NOMO-1 (cell line): ENCODE data around the gene PLEKHG5.

ENCODE experiments used
- DNase-seq, 2 experiments: peaks; one replicate each; lab custom pipeline; 2025; ENCODE audit not compliant: unreplicated experiment in 2 of 2; lab: John Stamatoyannopoulos, UW

The PLEKHG5 gene

DNA sequence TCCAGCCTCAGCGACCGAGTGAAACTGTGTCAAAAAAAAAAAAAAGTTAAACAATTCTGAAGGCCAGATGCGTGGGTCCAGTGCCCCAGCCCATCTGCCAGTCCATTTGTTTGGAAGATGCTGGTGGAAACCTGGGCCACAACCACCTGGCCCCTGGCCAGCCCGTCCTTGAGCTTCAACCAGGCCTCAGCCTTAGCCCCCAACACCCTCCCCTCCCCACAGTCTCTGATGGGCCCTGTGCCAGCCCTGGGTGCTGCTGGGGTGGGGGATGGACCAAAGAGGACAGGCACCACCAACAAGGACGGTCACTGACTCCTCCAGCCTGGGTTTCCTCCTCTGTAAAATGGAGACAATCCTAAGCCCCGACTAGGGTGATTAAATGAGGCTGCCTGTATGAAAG, 19.6 kb upstream of the PLEKHG5 start:
- DNase-seq = no peak

DNA sequence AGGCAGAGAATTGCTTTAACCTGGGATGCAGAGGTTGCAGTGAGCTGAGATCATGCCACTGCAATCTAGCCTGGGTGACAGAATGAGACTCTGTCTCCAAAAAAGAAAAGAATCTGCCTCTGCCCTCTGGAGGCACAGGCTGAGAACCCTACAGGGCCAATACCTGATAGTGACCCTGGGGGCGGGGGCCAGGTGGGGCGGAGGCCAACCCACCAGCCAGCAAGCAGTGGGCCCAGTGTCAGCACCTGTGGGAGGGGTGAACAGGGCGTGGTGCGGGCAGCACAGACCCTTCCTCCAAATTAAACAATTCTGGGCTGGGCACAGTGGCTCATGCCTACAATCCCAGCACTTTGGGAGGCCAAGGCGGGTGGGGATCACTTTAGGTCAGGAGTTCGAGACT, 19.0 kb upstream of the PLEKHG5 start:
- no peak for DNase-seq

DNA sequence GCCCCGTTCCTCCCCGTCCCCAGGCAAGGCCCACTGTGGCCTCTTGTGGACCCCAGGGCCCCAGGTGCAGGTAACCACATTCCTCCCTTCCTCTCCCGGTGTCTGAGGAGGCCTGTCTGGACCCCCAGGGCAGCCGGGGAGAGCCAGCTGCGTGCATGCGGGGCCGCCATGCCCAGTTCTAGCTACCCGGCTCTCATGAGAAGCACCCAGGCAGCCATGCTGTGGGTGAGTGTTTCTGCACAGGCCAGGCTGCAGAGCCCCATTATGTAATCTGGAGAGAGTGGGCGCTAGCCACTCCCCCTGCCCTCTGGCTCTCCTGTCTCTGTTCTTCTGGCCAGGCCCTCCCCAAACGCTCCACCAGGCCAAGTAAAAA, 18.4 kb upstream of the PLEKHG5 start:
- no peak for DNase-seq

DNA sequence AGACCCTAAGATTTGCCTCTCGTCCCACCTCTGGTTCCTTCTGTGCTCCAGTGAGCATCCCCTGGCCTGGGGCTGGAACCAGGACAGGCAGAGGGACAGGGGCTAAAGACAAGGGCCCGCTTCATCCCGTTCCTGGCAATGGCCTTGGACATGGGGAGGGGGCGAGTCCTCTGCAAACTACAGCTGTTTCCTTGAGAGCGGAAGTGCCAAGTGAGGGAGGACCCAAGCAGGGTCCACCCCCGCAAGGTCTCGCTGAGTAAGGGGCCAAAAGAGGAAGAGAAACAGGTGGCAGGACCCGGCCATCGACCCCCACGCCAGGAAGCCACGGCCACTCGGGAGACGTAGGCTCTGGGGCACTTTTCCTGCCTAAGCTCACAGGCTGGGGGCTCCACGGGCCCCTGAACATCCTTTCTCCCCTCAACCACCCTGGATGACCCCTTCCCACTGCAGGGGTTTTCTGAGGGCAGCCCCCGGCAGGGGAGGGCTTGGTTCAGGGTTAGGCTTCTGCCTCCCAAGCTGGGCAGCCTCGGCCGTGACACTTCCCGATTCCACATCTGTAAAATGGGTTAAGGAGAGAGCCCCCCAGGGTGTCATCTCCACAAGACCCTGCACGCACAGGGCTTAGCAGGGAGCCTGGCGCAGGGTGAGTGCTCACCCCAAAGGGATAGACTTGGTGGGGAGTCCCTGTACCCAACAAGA, 17.9 kb upstream of the PLEKHG5 start:
- DNase-seq = no peak

DNA sequence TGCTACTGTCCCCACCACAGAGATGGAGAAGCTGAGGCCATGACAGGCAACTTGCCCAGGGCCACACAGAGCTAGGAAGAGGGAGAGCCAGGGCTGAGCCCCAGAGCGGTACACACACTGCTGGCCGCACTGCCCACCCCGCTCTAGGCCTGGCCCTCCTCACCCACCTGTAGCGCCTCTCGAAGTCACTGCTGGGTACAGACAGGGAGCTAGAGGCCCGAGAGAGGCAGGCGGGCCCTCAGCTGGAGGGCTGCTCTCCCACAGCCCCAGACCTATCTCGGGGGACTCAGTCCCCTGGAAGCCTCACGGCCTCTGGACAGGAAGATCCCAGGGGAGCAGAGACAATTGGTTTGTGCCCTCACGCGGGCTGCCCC, 17.3 kb upstream of the PLEKHG5 start:
- no peak for DNase-seq

DNA sequence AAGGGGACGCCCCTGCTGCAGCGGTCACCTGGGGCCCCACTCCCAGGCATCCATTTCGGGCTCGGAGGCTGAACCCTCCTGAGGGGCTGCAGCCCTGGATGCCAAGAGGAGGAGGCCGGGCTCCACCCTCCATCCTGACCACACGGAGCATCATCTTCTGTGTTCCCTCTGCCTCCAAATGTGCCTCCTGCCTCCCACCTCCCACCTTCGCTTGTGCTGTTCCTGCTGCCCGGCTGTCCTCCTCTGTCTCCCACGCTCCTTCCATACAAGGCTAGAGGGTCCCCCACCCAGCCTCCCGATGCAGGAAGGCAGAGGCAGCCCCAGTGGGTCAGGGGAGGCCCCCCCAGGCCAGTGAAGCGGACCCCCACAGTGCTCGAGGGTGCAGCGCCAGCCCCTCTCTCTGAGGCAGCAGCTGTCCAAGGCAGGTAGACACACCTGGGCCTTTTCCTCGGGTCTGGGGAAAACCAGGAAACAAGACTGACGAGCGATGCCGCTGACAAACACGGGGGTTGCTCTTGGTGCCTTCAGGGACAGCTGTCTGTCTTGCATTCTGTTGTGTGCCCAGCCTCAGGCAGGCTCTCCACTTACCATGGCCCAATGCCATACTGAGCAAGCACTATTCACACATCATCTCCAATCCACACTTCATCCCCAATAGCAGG, 16.8 kb upstream of the PLEKHG5 start:
- no peak for DNase-seq

DNA sequence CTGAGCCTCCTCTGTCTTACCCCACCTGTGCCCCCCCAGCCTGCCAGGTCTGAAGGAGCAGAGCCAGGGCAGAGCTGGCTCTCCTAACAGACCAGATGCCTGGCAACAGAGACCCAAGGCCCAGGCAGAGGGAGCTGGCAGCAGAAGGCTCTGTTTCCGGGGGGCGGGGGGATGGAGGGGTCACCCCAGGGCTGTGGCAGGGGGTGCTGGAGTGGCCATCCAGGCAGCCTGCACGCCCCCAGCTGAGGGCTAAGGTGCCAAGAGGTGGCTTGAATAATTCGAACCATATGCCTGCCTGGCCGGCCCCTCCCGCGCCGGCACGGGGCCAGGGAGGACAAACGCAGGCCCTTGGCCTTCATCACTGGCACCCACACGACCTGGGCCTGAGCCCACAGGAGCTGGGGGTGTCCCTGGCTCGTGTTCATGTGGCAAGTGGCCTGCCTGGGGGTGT, 16.0 kb upstream of the PLEKHG5 start:
- no peak for DNase-seq

DNA sequence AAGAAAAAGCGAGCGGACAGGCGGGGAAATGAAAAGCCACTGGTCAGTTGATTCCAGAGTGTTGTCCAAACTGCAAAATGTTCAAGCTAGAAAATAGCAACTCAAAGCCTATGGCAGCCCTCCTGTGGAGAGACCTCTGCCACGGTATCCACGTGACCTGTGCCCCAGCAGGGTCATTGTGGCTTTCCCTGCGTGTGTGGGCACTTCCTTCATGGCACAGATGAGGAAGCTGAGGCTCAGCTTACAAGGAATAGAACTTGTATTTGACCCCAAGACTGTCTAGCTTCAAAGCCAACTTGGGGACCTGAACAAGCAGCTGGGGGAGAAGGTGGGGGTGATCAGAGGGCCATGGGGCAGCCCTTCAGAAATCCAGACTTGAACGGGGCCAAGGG, 15.6 kb upstream of the PLEKHG5 start:
- DNase-seq = no peak

DNA sequence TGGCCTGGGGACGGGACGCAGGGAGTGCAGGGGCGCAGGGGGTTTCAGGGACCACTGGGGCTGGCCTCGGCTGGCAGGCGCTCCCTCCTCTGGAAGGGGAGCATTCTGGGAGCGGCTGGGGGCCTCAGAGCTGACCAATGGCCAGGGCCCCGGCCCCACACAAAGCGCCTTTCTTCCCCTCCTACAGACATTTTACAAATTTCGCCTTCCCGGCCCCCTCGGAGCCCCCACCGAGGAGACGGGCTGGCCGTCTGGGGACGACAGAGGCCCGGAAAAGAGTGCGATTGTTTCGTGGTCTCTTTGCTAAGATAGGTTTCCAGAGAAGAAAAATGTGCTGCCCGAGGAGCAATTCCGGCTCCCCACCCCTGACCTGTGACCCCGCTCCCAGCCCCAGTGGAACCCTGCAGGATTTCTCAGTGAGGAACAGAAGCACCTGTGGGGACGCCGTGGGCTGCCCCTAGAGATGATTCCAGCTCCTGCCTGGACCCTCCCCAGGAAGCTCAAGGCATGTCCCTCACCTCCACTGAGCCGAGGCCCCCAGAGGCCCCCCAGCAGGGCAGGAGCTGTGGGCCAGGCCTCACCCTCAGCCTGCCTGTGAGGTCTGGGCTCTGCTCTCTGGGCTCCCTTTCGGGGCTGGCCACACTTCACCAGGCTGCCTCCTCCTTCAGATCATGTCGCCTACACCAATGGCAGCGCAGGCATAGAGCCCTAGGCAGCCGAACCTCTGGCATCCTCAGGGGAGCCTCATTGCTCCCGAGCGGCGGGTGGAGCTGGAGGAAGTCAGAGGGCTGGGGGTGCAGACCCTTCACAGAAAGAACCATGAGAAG, 15.0 kb upstream of the PLEKHG5 start:
- no peak for DNase-seq

DNA sequence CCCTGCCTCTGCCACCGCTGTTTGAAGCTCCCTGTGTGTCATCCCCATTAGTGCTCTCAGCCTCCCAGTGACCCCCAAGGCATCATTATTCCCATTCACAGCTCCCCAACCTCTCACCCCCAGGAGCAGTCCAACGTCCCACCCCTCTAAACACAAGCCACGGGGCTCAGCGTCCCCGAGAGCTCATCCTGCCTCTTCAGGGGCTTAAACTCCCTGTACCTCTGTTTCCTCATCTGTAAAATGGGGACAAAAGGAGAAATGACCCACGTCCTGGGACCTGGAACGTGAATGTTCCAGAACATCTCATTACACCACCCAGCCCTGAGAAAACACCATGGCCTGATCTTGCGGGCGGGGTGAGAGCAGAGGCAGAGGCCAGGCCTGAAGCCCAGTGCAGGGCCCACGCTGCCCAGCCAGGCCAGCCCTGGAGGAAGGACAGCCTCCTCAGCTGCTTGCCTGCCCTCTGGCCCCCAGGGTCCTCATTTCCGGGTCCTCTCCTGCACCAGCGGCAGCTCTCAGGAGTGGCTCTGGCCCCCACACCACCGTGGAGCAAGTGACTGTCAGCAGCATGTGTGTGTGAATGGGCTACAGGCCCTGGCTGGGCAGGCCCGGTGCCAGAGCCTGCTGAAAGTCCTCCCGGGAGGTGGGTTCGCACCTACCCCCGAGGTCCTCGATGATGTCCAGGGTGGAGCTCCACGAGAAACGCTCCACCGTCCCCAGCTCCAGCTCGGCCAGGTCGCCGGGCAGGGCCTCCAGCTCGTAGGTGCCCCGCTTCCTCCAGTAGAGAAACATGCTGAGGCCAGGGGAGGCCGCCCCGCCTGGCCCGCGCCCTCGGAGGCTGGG, 14.1 kb upstream of the PLEKHG5 start:
- DNase-seq = no peak

DNA sequence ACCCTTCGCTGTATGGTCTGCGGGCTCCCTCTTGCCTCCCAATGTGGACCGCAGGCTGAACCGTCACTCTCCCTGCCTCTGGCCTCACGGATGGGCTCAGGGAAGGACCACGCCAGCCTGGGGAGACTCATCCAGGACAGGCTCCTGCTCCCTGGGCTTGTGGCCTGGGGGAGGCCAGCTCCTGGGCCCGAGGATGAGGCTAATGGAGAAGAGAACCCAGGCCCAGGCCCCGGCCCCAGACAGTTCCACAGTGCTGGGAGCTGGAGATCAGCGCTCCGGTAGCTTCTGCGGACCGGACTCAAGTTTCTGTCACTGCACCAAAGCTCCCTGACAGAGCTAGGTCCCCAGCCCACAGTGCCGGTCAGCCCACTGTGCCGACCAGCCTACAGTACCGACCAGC, 13.4 kb upstream of the PLEKHG5 start:
- no peak for DNase-seq

DNA sequence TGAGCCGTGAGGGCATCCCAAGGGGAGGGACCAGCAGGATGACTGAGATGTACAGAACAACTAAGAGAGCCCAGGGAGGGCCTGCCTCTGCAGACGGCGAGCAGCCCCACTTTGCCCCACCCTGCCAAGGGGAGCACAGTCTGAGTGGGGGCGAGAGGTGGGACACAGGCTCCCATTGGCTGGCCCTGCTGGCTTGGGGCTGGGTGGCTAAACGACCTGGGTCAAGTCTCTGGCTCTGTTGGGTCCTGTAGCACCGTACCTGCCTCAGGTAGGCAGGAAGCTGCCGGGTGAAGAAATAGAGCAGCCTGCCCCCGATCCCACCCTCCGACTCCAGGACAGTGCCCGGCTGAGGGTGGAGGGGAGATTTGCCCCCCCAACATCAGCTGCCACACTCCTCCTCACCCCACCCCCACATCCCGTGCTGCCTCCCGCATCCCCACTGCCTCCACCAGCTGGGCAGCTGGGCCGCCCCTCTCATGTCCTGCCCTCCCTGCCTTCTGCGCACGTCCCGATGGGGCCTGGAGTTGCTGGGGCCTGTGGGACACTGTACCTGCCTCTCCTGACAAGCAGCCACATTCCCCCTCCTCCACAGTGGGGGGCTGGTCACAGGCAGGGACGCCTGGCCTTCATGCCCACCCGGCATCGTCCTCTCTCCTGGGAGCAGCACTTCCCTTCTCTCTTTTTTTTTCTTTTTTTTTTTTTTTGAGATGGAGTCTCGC, 12.6 kb upstream of the PLEKHG5 start:
- no peak for DNase-seq

DNA sequence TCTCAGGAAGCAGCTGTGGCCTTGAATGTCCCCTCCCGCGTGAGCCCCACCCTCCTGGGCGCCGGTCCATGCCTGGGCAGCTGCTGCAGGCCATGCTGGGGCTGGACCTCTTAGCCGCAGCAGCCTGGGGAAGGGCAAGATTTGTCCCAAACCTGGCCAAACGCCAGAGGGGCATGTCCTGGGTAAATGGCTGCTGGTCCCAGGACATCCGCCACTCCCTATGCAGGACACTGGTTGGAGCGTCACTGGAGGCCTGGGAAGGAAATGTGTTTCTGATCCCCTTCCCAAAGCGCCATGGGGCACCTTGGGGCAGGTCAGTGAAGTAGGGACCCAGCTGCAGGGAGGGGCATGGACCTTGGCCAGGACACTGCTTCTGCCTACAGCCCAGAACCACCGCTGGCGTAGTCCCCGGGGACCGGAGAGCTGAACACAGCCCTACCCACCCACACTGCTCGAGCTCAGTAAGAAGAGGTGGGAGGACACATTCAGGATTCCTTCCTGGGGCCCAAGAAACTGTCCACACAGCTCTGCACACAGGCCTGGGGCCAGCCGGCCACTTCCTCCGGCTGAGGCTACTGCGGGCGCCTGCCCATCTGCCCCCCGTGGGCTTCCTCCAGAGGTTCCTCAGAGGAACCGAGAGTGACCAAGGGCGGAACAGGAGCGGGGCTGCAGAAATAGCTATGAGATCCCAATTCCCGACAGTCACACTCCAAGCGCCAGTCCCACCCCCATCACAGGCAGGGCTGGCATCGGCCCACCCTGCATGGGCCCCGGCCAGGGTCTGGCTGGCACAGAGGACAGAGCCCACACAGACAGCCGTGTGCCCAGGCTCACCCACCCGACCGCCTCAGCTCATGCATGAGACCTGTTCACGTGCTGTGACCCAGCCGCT, 10.8 kb upstream of the PLEKHG5 start:
- no peak for DNase-seq

DNA sequence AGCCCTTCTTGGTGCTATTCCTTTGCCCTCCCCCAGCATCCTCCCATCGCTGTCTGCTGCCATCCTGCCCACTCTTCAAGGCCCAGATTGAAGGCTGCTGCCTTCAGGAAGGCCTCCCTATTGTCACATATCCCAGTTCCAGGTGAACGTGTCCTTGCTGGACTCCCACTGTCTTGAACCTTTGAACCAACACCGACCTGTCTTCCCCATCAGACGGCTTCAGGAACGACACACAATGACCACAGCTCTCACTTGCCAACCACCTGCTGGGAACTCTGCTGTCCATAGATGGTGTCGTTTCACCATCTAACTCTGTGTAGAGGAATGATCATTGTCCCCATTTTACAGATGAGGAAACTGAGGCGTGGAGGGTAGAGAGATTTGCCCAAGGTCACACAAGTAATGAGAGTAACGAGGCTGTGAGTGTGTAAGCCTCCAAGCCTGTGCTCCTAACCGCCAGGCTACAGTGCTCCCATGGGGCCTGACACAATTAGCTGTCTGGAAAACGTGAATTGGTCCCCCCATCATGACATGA, 9.9 kb upstream of the PLEKHG5 start:
- no peak for DNase-seq

DNA sequence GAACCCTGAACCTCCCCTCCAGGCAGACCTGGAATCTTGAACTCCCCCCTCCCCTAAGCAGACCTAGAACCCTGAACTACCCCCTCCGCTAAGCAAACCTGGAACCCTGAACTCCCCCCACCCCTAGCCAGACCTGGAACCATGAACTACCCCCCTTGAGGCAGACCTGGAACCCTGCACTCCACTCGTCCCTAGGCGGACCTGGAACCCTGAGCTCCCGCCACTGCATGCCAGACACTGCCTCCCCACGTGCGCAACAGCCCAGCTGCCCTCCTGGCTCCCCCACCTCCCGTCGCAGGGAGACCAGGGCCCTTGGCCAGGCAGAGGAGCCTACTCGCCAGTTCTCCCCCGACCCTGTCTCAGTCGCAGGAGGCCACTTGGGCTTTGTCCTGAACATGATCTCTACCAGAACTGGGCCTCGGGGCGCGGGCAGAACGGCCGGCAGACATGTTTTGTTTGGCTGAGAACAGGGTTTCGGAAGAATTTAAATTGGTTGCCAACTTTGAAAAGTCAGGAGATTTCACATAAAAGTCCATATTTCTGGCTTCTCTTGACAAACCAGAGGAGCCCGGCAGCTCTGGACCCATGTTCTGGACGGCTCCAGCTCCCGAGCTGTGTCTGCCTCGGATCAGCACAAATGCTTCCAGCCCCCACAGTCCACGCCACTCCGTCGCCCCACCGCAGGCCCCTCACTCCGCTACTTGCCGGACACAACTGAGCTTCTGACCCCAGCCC, 9.2 kb upstream of the PLEKHG5 start:
- no peak for DNase-seq

DNA sequence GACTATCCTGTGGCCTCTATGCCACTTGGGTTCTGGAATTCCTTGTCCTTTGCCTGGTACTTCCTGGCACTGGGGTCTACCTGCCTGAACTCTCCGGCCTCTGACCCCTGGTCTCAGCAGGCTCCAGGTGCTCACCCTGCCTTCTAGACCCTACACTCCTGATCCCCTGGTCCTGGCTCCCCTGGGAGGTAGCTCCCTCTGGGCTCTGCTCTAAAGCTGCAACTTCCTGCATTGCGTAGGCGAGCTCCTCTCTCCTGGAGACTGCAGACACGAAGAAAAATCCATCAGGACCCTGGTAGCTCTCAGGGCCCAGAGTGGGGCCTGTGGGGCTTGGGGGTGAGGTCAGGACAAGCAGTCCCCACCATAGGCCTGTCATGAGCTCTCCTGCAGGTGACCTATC, 7.8 kb upstream of the PLEKHG5 start:
- no peak for DNase-seq

DNA sequence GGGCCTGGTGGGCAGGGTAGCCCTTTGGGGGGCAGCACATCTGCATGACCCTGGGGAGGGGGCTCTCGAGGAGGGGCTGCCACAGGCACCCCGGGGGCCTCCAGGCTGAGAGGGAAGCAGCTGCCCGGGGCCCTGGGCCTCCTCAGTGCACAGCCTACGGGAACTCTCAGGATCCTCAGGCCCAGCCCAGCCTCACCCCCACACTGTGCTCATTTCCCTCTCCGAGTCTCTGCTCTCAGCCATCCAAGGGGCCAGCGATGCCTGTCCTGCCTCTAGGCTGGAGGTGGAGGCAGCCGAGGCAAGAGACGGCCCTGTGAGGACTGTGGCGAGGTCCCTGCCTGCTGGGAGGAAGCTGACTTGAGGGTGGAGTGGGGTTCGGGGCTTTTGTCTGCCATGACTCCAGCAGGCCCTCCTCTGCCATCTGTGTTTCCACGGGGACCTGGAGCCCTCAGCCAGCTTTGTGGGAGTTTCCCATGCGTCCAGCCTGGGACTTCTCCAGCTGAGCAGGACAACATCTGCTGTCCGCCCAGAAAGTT, 7.2 kb upstream of the PLEKHG5 start:
- no peak for DNase-seq

DNA sequence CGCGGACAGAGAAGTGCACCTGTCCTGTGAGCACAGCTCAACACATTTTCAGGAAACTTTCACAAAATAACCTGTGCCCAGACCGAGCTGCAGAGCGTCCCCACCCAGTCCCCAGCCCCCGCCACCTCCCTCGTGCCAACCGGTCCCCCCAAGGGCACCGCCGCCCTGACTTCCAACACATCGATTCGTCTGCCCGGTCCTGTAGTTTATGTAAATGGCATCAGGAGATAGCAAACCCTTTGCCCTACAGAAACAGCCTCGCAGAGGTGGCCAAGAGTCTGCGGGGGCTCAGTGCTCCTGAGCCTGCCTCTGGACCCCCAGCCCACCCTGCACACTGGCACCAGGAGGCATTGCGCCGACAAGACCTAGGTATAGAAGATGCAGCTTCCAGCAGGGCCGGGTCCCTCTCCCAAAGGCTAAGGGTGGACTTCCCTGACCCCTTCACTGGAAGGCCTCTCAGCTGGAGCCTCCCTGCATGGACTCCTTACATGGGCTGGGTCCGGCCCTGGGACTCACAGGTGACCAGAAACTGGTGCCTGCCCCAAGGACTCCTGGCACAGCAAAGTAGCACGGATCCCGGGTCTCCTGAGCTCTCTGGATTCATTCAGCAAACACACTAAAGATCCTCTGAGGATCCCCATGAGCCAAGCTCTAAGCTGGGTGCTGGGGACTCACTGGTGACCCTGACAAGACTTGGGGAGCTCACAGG, 6.6 kb upstream of the PLEKHG5 start:
- no peak for DNase-seq
